AG04450 (cell line): ENCODE results near the gene PRR15L. TPM values are rescaled to one million over a fixed set of nuclear protein-coding genes. Genes with fewer than 3 reads are reported as not detected.

Experiments
- CTCF ChIA-PET: fragments of 300-600, 350-600 bp; formaldehyde crosslinking; extraction: SDS; loops from one replicate; lab custom pipeline; 2022; ENCODE audit warnings: antibody characterized with exemption, inconsistent platforms; lab: Charles Lee
- POLR2A ChIA-PET: fragments of 350-600 bp; formaldehyde crosslinking; extraction: SDS; loops from one replicate; lab custom pipeline; 2021; ENCODE audit warnings: antibody characterized with exemption, inconsistent platforms; lab: Yijun Ruan, JAX
- DNase-seq: peaks from one replicate; pipeline ENCODE4 v3.0.0-alpha.2; 2011; ENCODE audit warnings: low read depth, low spot score
- H3K27ac ChIP-seq: one replicate; pipeline ENCODE4 v1.5.1; 2012; ENCODE audit warnings: low read depth, low read length, control low read depth
- H3K27me3 ChIP-seq: one replicate; pipeline ENCODE4 v1.6.0; 2012; ENCODE audit warnings: low read length; ENCODE audit not compliant: control insufficient read depth, insufficient read depth
- H3K4me3 ChIP-seq: 2 replicates; pipeline ENCODE4 v1.5.1; 2011; ENCODE audit warnings: mild to moderate bottlenecking, low read depth, low read length, control low read depth
- H3K9me3 ChIP-seq: 2 replicates; pipeline ENCODE4 v1.5.1; 2012; ENCODE audit warnings: low read length; ENCODE audit not compliant: control insufficient read depth, insufficient read depth
- polyA plus RNA-seq: library from polyadenylated mRNA; depleted of rRNA; stranded (reverse); fragments of >200 nt; gene quantifications from 2 replicates; pipeline ENCODE4 v1.2.3, GENCODE V29; 2011
- TF ChIP-seq, protein P1 (sequence below): IDR thresholded peaks from 2 replicates; pipeline ENCODE4 v1.5.1; 2011; ENCODE audit warnings: low read depth, low read length, control low read depth, inconsistent platforms

The PRR15L gene
- polyA plus RNA-seq, 1 experiment, result not detected

- Histone ChIP-seq H3K9me3 (no peaks in the 10 kb centered on the region), H3K4me3 (no peak overlapping the region), H3K27ac (no peak overlapping the region), H3K27me3 (no peaks in the 10 kb centered on the region)
- POLR2A ChIA-PET, result interaction anchor here (0.6 to 1.3 kb wide), 3 partner anchors 24 to 73 kb away, joined by 3 to 7 read pairs (median 6); partner anchors contain the start of genes CDK5RAP3 and SP2
- CTCF ChIA-PET, result interaction anchor here (0.5 to 8.3 kb wide), 28 partner anchors 8 to 661 kb away, joined by 3 to 180 read pairs (median 4); partner anchors contain the start of gene CDK5RAP3
- no peak for DNase-seq
- TF ChIP-seq, protein P1, sequence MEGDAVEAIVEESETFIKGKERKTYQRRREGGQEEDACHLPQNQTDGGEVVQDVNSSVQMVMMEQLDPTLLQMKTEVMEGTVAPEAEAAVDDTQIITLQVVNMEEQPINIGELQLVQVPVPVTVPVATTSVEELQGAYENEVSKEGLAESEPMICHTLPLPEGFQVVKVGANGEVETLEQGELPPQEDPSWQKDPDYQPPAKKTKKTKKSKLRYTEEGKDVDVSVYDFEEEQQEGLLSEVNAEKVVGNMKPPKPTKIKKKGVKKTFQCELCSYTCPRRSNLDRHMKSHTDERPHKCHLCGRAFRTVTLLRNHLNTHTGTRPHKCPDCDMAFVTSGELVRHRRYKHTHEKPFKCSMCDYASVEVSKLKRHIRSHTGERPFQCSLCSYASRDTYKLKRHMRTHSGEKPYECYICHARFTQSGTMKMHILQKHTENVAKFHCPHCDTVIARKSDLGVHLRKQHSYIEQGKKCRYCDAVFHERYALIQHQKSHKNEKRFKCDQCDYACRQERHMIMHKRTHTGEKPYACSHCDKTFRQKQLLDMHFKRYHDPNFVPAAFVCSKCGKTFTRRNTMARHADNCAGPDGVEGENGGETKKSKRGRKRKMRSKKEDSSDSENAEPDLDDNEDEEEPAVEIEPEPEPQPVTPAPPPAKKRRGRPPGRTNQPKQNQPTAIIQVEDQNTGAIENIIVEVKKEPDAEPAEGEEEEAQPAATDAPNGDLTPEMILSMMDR, result peak; percentile 82
These were observed 10.7 kb downstream of the PRR15L start for GRCh38 chr17:47946929-47947397.

DNA sequence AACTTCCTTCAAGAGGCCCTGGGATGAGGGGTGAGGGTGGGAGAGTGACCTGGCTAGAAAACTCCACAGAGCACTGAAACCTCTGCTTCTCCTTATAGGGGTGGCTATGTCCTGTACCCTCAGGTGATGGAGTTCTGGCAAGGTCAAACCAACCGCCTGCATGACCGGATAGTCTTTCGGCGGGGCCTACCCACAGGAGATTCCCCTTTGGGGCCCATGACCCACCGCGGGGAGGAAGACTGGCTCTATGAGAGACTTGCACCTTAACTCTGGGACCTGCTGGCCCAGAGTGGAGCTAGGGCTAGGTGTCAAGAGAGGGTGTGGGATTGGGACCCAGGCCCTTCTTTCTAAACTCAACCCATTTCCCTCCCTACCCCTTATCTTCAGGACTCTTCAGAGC lies 11.2 kb downstream of the PRR15L start:
- CTCF ChIA-PET, result interaction anchor here (0.8 to 8.3 kb wide), 25 partner anchors 8 to 661 kb away, joined by 3 to 180 read pairs (median 5); partner anchors contain the start of gene CDK5RAP3
- H3K4me3 ChIP-seq, result no peak overlapping the region
- no peaks in the 10 kb centered on the region for H3K27me3 ChIP-seq
- TF ChIP-seq, protein P1, result no peak
- H3K27ac ChIP-seq, result no peak overlapping the region
- no peaks in the 10 kb centered on the region for H3K9me3 ChIP-seq
- DNase-seq, result no peak
- POLR2A ChIA-PET, result interaction anchor here (0.8 to 1.3 kb wide), 2 partner anchors 24 to 51 kb away, joined by 3 to 6 read pairs; partner anchors contain the start of genes CDK5RAP3 and SP2

DNA sequence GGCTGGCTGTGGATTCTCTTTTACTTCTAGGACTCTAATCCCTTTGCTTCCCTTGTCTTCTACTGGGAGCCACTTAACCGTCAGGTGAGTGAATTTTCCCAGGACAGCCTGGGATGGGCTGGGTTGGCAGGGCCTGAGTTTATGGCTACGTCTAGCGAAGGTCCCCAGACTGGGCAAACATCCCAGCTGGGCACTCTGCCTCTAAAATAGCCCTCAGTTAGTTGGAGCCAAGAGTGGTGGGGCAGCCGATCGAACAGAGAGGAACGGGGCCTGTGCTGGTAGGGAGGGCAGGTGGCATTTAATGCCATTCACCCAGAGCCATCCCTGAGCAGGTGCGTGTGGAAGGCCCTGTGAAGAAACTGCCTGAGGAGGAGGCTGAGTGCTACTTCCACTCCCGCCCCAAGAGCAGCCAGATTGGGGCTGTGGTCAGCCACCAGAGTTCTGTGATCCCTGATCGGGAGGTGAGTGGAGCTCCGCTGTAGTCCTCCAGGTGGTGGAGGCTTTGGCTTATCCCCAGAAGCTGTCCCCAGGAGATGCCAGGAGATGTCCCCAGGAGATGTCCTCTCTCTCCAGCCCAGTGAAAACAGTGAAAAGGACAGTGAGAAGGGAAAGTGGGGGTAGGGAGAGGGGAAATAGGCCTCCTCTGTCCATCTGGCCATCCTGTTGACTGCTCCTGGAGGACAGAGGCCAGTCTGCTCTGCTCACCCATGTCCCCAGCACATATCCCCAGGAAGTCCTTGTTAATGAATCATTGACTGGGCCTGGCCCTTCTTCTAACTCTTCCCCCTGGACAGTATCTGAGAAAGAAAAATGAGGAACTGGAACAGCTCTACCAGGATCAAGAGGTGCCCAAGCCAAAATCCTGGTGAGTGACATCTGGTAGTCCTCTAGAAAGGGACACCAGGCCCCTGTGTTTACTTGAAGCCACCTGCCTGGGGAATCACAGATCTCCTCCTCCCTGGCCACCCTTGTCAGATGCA lies 11.9 kb downstream of the PRR15L start:
- no peaks in the 10 kb centered on the region for H3K27me3 ChIP-seq
- CTCF ChIA-PET, result interaction anchor here (0.8 to 8.3 kb wide), 16 partner anchors 7 to 190 kb away, joined by 3 to 180 read pairs (median 5); partner anchors contain the start of gene CDK5RAP3
- H3K4me3 ChIP-seq, result no peak overlapping the region
- no peak for DNase-seq
- H3K27ac ChIP-seq, result no peak overlapping the region
- no peaks in the 10 kb centered on the region for H3K9me3 ChIP-seq
- POLR2A ChIA-PET, result interaction anchor here (1.3 kb wide), 1 partner anchor 25 kb away, joined by 6 read pairs; the partner anchor contains the start of gene CDK5RAP3
- TF ChIP-seq, protein P1, result no peak

- DNase-seq, result no peak
- Histone ChIP-seq H3K27me3 (no peaks in the 10 kb centered on the region), H3K4me3 (no peak overlapping the region), H3K9me3 (no peaks in the 10 kb centered on the region), H3K27ac (no peak overlapping the region)
- TF ChIP-seq, protein P1, result no peak
- POLR2A ChIA-PET, result no interaction called here
- CTCF ChIA-PET, result interaction anchor here (1.4 to 8.3 kb wide), 3 partner anchors 9 to 71 kb away, joined by 3 to 180 read pairs (median 125); partner anchors contain the start of gene CDK5RAP3
These were observed 12.6 kb downstream of the PRR15L start for GRCh38 chr17:47945080-47945479.
